GM21717 (cell line): Measurements from ENCODE around the gene SERBP1.
"Not testable (repeated sequence)": the region's sequence is repeated elsewhere in the genome, so short reads cannot be mapped to it uniquely, and the experiment has no call there.

ENCODE experiments used
- ATAC-seq: cut with Tn5 transposase; IDR thresholded peaks from one replicate; pipeline ENCODE4 v1.9.1; 2021; ENCODE audit warnings: mild to moderate bottlenecking, moderate library complexity; ENCODE audit not compliant: unreplicated experiment

The SERBP1 gene

GRCh38 chr1:67430358-67431155 is at the start of gene SERBP1:
Gene SERBP1 (minus strand): TSS chr1:67430402. CDS start chr1:67430300, 102 bp downstream.
- peak; percentile 89 for ATAC-seq

- ATAC-seq = no peak
Measured at GRCh38 chr1:67479146-67479891, 49.1 kb upstream of the SERBP1 start.

- no peak for ATAC-seq
Measured at GRCh38 chr1:67476906-67477305, 46.7 kb upstream of the SERBP1 start.

- ATAC-seq = no peak
Measured at GRCh38 chr1:67476006-67476482, 45.8 kb upstream of the SERBP1 start.

- ATAC-seq = no peak
Measured at GRCh38 chr1:67472056-67472455, 41.9 kb upstream of the SERBP1 start.

- ATAC-seq = no peak
Measured at GRCh38 chr1:67469431-67469830, 39.2 kb upstream of the SERBP1 start.

- no peak for ATAC-seq
Measured at GRCh38 chr1:67468066-67468718, 38.0 kb upstream of the SERBP1 start.

- no peak for ATAC-seq
Measured at GRCh38 chr1:67465375-67465774, 35.2 kb upstream of the SERBP1 start.

GRCh38 chr1:67464746-67465145 is 34.5 kb upstream of the SERBP1 start:
- no peak for ATAC-seq

GRCh38 chr1:67464058-67464457 is 33.9 kb upstream of the SERBP1 start:
- ATAC-seq = no peak

- ATAC-seq = no peak
Measured at GRCh38 chr1:67463298-67463955, 33.2 kb upstream of the SERBP1 start.

- ATAC-seq = no peak
Measured at GRCh38 chr1:67460676-67461500, 30.7 kb upstream of the SERBP1 start.

GRCh38 chr1:67459068-67459467 is 28.9 kb upstream of the SERBP1 start:
- no peak for ATAC-seq

- no peak for ATAC-seq
Measured at GRCh38 chr1:67458663-67459062, 28.5 kb upstream of the SERBP1 start.

- no peak for ATAC-seq
Measured at GRCh38 chr1:67457247-67457646, 27.0 kb upstream of the SERBP1 start.

GRCh38 chr1:67451815-67452214 is 21.6 kb upstream of the SERBP1 start:
- ATAC-seq = no peak

- no peak for ATAC-seq
Measured at GRCh38 chr1:67451356-67451755, 21.2 kb upstream of the SERBP1 start.

GRCh38 chr1:67446893-67447292 is 16.7 kb upstream of the SERBP1 start:
- no peak for ATAC-seq

GRCh38 chr1:67446014-67446413 is 15.8 kb upstream of the SERBP1 start:
- ATAC-seq = not testable (repeated sequence)

GRCh38 chr1:67441739-67442281 is 11.6 kb upstream of the SERBP1 start:
- no peak for ATAC-seq
